Measurements from ENCODE around the gene DYNC2H1.
"Not testable (repeated sequence)": the region's sequence is repeated elsewhere in the genome, so short reads cannot be mapped to it uniquely, and the experiment has no call there.

The DYNC2H1 gene

DNA sequence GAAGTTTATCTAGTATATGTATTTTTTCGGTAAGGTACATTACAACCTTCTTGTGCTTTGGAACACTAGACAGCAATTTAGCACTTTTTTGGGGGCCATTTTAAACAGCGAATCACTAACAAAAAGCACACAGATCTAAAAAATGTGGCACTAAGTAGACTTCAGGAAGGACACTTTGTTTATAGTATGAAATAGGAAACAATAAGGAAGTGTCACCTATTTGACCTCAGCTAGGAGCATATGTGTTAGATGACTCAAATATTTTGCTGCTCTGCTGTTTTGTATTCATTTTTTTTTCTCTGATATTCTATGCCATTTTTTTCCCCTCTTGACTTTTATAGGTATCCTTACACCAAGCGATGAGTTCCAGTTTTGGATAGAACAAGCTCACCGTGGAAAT is 5.6 kb downstream of the DYNC2H1 start:
- no peak for DNase-seq (ENCODE audit: low read depth, low spot score)

DNA sequence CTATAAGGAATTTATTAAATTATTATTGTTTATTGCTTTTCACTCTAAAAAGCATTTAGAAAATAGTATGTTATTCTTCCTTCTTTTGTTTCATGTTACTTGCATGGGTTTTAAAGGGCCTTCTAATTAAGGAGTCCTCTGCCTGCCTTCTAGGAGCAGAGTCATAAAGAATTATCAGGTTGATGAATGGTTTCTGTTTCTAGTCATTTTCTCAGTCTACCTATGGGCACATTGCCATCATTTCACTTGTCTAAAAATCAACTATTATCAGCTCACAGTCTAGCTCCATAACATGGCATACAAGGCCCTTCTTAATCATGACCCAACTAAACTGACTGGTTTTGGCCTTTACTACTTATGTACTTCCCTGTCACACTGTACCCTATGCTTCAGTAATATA is 16.2 kb downstream of the DYNC2H1 start:
- DNase-seq (ENCODE audit: low read depth, low spot score): no peak

DNA sequence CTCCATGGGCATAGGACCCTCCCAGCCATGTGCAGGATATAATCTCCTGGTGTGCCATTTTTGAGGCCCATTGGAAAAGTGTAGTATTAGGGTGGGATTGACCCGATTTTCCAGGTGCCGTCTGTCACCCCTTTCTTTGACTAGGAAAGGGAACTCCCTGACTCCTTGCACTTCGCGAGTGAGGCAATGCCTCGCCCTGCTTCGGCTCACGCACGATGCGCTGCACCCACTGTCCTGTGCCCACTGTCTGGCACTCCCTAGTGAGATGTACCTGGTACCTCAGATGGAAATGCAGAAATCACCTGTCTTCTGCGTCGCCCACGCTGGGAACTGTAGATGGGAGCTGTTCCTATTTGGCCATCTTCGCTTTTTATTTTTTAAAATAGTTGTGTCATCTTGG is 32.8 kb downstream of the DYNC2H1 start:
- not testable (repeated sequence) for DNase-seq (ENCODE audit: low read depth, low spot score)

DNA sequence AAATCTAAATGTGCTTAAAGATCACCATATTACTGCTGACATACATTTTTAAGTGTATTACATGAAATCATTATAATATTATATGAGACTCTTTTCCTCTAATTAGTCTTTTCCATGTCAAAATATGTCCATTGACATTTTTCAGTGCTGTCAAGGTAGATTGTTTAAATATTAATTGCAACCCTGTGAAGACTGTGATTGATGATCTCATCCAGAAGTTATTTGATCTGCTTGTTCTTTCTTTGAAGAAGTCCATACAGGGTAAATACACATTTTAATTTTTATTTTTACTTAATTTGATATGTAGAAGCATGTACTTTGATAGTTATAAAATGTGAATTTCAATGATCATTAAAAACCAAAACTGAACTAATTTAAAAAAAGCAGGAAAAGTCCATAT is 38.4 kb downstream of the DYNC2H1 start:
- no peak for DNase-seq (ENCODE audit: low read depth, low spot score)

DNA sequence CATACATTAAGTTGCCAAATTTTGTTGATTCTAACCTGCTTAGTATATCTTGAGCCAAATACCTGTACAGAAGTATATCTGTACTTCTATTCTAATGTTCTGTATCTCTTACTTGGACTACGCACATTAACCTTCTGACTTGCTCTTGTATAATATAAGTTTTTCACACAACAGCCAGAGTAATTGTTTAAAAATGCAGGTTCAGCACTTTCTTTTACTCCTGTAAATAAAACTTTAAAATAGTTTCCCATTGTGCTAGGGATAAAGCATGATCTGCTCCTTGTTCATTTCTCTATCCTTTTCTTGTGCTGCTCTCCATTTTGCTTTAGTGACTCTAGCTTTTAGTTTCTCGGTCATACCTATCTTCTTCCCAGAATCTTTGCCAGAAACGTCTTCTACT is 48.3 kb downstream of the DYNC2H1 start:
- DNase-seq (ENCODE audit: low read depth, low spot score): no peak

DNA sequence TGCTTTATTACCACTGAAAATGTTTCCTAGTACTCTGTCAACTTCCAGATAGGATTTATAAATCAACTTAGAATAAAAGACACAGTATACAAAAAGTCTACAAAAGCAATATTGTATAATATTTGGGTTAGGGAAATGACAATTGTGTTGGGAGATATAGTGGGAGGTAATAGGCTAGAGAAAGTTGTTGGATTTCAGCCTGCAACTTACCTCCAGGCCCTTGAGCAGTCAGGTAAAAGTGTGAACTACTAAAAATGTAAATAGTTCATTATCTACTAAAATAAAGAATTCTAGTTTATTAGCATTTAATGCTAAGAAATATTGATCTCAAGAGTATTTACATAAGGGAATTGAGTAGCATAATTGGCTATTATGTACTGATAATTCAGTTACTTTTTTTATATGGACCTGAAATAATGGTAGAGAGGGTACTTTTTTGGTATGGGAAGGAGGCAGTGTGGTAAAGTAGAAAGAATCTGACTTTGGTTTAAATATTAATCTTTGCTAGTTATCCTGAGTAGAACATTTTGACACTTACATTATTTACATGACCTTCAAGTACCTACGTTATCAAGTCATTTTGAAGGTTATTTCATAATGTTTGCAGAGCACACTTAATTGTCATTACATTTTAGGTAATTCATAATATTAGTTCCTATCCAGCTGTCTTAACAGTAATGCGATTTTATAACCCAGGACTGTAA is 55.0 kb downstream of the DYNC2H1 start:
- no peak for DNase-seq (ENCODE audit: low read depth, low spot score)

DNA sequence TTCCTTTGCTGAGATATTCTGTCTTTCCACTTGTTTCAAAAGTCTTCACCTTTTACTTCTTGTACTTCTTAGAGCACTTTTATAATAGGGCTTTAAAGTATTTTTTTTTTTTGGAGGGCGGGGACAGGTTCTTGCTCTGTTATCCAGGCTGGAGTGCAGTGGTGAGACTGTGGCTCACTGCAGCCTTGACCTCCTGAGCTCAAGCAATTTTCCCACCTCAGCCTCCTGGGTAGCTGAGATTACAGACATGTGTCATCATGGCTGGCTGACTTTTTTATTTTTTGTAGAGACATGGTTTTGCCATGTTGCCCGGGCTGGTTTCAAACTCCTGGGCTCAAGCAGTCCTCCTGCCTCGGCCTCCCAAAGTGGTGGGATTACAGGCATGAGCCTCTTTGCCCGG is 57.9 kb downstream of the DYNC2H1 start:
- no peak for DNase-seq (ENCODE audit: low read depth, low spot score)

DNA sequence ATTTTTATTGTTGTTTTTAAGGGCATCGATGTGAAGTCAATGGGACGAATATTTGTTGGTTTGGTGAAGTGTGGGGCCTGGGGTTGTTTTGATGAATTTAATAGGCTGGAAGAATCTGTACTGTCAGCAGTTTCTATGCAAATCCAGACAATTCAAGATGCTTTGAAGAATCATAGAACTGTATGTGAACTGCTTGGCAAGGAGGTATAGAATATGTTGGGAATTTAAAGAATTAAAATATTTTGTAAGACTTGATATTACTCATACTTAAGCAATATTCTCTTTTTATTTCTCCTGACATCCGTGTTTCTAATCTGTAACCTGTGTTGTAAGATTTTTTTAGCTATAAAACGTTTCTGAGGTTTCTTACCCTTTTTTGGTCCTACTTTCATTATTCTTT is 61.6 kb downstream of the DYNC2H1 start:
- no peak for DNase-seq (ENCODE audit: low read depth, low spot score)

DNA sequence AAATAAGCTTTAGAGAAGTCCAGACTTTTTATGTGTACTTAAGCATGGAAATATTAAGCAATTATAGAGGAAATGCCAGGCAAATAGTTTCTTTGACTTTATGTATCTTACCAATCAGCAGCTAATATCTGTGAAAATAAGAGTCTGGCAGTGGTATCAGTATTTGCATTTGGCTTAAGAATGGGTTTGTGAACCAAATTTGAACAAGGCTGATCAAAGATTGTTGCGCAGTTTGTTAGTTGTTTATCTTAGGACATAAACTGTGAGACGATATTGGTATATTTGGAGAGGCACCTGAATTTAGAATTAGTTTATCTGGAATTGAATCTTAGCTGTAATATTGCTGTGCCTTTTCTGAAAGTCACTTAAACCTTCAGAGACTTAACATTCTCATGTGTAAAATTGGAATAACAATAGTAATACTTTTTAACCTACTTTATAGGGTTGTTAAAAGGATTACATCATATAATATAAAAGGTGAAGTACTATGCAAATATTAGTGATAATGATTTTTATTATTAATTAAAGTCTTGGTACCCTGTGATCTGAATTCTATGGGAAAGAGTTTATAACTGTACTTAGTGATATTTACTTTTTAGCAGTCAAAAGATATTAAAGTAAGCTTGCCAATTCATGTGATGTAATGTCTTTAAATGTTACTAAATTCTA is 66.4 kb downstream of the DYNC2H1 start:
- DNase-seq (ENCODE audit: low read depth, low spot score): no peak

DNA sequence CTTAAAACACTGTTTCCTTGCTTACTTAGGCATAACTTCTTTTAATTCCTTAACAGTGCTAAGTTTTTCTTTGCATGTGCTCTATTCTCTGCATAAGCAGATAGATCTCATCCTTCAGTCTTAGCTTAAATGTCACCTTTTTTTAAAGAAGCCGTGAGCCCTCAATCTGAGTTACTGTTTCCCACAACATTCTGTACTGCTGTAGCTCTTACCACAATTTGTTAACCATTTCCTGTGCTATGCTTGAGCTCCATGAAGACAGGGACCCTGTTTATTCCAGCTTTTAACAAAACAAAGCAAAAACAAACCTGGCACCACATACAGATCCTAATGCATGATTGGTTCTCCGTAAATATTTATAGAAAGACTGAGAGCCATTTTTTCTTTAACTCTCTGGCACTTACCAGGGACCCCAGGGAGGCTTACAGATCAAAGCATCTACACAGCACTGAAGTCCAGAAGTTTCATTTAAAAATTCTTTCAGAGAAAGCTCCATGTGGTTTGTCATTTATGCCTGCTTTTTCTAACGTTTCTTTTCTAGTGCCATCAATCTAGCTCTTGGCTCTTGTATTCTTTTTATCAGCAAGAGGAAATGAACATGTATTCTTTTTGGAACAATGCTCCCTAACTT is 74.9 kb downstream of the DYNC2H1 start:
- no peak for DNase-seq (ENCODE audit: low read depth, low spot score)

DNA sequence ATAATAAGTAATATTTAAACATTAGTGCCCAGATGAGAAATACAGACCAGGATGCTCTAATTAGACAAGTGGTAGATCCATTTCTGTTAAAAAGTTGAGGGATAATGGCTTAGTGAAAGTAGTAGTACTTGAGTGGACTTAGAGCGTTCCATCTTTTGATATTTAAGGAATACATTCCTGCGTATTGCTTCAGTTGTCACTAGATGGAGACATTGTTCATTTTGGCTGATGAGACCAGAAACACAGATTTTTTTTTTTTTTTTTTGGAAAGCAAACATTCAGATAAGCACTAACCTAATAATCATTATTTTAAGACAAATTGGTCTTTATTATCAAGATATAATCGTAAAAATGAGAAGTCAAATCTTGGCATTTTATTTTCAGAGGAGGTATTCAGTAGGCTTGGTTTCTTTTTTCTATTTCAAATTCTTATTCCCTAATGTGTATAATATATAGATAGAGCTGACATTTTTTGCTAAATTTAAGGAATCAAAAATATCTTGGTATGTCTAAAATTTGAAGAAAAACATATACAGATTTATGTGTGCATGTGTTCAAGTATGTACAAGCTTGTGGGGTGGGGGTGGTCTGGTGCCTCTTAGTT is 92.9 kb downstream of the DYNC2H1 start:
- DNase-seq (ENCODE audit: low read depth, low spot score): no peak

DNA sequence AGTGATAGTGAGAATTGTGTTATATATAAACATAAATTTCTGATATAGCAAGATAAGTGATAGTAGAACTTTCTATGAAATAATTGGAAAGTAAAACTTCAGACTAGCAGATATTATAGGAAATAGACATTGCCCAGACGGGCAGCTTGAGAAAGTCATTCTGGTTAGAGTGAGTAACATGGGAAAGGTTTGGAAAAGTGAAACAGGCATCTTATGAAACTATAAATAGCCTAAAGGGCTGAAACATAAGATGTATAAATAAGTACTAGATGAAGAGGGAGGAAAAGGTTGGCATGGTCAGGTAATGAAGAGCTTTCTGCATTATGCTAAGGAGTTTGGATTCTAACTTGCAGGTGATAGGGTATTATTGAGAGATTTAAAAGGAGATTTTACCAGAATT is 101.3 kb downstream of the DYNC2H1 start:
- no peak for DNase-seq (ENCODE audit: low read depth, low spot score)

DNA sequence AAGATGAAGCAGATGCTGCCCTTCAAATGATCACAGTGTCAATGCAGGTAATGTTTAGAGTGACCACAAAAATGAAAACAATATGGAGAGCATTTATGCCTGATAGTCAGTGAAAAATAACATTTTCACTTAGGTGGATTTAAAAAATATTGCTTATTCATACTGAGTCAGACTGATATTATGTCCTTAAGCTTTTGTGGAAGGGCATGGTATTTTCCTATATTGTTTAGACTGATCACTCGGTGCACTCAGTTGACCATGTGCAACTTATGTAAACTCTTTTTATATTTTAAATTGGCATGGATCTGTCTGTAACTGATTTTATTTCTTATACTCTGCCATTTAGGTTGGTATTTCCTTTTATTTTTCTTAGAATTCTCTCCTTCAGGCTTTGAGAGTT is 106.6 kb downstream of the DYNC2H1 start:
- no peak for DNase-seq (ENCODE audit: low read depth, low spot score)

DNA sequence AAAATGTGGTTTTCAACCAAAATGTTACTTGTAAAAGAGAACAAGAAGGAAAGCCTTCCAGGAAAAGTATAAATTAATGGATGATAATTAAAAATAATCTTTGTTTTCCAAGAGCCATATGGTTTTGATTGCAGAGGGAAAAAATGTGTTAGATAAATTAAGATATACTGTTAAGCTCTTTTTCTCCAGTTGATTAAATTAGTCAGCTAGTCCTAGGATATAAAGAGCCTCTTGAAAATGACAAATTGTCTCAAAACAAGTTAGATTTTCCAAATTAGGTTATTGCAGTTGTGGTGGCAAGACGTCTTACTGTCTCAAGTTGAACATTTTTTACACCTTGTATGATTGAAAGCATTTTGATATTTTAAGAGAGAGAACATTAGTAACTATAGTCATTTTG is 110.9 kb downstream of the DYNC2H1 start:
- no peak for DNase-seq (ENCODE audit: low read depth, low spot score)

DNA sequence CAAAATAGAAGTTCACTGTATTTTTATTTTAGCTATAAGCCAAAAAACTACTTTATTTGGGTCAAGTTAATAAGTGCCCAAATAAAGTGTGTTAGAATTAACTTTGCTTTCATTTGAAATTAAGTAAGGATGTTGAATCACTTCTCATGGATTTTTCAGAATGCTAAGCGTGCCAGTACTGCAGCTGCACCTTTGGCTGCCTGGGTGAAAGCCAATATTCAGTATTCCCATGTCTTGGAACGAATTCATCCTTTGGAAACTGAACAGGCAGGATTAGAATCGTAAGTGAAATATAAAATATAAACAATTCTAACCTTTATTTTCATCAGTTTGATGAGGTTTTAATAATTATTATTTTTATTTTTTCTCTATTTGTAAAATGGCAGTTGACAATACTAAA is 113.6 kb downstream of the DYNC2H1 start:
- no peak for DNase-seq (ENCODE audit: low read depth, low spot score)

DNA sequence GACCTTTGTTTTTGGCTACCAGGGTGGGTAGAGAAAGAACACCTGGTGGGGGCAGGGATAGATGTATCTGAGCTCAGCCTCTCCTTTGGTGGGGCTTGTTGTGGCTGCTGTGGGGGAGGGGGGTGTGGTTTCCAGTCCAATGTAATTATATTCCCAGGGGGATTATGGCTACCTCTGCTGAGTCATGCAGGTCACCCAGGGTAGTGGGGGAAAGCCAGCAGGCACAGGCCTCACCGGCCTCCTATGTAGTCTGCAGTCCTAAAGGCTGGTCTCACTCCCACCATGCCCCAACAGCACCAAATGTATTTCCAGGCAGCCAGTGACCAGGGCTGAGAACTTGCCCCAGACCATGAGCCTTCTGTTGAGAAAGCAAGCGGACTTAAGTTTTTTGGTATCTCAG is 119.6 kb downstream of the DYNC2H1 start:
- DNase-seq (ENCODE audit: low read depth, low spot score): no peak

DNA sequence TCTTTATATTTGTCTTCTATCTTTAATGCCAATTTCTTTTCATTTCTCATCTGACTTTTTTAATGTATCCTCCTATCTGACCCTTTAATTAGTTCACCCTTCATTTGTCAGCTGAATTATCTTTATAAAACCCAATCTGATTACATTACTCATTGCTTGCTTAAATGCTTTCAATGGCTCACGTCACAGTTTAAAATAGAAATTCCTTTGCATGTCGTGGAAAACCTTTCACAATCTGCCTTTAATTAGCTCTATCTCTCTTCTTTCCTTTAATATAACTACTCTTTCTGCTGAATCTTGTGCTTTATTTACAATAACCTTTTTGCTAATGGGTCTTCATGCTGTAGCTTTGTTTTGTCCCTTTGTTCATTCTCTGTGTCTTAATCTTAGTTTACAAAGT is 125.7 kb downstream of the DYNC2H1 start:
- no peak for DNase-seq (ENCODE audit: low read depth, low spot score)

DNA sequence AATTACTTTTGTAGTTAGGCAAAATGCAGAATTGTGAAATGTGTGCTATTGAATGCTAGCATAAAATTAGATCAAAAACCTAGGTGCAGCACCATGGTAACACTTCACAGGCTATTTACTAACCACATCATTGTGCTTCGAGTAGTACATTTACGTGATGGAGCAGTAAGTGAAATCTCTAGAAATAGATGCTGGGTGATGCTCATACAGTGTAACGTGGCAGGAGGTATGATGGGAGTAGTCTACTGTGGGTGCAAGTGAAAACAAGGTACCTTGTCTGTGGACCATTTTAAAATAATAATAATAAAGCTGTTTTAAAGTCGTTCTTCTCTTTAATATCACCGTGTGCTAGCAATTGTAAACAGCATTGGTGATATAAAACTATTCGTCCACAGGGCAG is 132.3 kb downstream of the DYNC2H1 start:
- no peak for DNase-seq (ENCODE audit: low read depth, low spot score)

DNA sequence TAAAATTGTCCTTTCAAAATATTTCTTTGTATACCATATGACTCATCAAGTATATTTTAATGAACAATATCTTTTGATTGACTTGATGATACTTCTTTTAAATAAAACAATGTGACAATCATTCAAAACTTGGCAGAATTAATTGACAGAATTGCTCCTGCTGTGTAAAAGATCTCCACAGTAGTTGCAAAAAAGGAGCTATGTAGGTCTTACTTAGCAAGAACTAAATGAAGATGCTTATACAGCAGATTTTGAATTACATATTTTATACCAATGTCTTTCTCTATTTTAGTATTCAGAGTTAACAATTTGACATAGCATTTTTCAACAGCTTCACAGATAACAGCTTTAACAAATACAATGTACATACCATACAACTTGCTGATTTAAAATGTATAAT is 144.9 kb downstream of the DYNC2H1 start:
- no peak for DNase-seq (ENCODE audit: low read depth, low spot score)

DNA sequence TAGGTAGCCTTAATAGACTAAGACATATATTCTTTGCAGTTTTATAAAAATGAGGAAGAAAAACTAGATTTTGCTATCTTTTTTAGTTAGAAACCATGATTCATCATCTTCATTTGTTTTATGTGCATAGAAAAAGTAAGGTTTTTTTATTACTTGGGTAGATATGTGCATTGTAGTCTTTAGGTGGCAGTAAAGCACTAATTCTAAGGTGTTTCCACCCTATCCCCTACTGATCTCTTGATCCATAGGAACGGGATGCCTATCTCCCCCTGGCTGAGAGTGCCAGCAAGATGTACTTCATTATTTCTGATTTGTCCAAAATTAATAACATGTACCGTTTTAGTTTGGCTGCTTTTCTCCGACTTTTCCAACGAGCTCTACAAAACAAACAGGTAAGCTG is 148.1 kb downstream of the DYNC2H1 start:
- DNase-seq (ENCODE audit: low read depth, low spot score): peak; percentile 9

DNA sequence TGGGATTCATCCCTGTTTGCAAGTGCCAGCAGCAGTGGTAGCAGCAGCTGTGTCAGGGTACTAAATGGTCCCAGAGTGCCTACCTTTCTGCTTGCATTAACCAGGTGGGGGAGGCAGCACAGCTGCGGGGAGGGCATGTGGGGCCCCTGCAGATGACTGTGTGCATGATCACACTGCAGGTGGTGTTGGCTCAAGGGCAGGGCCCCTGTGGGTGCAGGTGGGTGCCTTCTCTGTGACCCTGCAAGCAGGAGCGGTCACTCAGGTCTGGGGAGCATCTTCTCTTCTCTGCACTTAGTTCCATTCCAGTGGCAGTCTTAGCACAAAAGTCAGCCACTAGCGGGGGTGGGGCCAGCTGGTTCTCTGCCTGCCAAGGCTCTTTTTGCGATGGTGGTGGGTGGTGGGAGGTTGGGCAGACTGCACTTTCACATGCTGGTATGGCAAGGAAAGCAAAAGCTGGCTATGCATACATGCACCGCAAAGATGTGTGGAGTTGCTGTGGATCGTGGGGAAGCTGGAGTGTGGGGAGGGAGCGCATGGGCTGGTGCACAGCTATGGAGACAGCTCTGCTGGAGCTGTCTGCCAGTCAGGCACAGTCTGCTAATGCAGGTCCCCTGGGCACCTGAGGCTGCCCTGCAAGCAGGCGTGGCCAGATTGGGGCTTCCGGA is 157.1 kb downstream of the DYNC2H1 start:
- no peak for DNase-seq (ENCODE audit: low read depth, low spot score)

DNA sequence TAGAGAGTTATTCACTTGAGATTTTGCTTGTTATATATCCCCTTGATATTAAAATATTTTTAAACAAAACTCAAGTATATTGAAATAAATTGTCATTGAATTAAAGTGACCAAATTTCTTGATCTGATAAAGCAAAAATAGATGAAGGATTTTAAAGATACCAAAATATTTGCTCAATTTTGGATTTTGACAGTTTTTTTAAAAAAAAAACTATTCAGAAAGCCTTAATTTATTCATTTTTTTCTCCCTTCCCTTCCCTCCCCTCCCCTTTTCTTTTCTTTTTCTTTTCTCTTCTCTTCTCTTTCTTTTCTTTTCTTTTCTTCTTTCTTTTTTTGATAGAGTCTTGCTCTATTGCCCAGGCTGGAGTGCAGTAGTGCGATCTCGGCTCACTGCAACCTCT is 163.7 kb downstream of the DYNC2H1 start:
- no peak for DNase-seq (ENCODE audit: low read depth, low spot score)
